IPS-15b (cell line): ENCODE data around the gene ZG16.
"Not testable (repeated sequence)": the region's sequence is repeated elsewhere in the genome, so short reads cannot be mapped to it uniquely, and the experiment has no call there.

Experiments
- H3K27me3 ChIP-seq: one replicate; pipeline ENCODE4 v1.6.1; 2013; ENCODE audit warnings: low read length; ENCODE audit not compliant: control insufficient read depth, insufficient read depth
- H3K36me3 ChIP-seq: one replicate; pipeline ENCODE4 v1.6.1; 2013; ENCODE audit warnings: low read length; ENCODE audit not compliant: control insufficient read depth, insufficient read depth
- H3K4me1 ChIP-seq: one replicate; pipeline ENCODE4 v1.6.1; 2013; ENCODE audit warnings: mild to moderate bottlenecking, low read length; ENCODE audit not compliant: control insufficient read depth, insufficient read depth
- H3K4me3 ChIP-seq: one replicate; pipeline ENCODE4 v1.5.1; 2013; ENCODE audit warnings: low read depth, low read length
- H3K9ac ChIP-seq: one replicate; pipeline ENCODE4 v1.6.1; 2013; ENCODE audit warnings: low read depth, mild to moderate bottlenecking, low read length
- H3K9me3 ChIP-seq: one replicate; pipeline ENCODE4 v1.6.1; 2013; ENCODE audit warnings: mild to moderate bottlenecking, low read length; ENCODE audit not compliant: control insufficient read depth, insufficient read depth

ZG16 gene

DNA sequence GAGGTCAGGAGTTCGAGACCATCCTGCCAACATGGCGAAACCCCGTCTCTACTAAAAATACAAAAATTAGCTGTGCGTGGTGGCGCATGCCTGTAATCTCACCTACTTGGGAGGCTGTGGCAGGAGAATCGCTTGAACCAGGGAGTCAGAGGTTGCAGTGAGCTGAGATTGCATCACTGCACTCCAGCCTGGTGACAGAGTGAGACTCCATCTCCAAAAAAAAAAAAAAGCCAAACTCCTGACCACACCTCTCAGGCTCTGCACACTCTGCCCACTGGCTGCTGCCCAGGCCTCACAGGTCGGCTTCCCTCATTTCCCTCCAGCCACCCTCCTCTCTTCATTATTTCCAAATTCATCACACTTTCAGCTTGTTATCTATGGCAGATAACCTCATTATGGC is 5.7 kb upstream of the ZG16 start:
- H3K36me3 ChIP-seq, H3K4me1 ChIP-seq, H3K9ac ChIP-seq, H3K9me3 ChIP-seq, H3K27me3 ChIP-seq, H3K4me3 ChIP-seq: not testable (repeated sequence)

DNA sequence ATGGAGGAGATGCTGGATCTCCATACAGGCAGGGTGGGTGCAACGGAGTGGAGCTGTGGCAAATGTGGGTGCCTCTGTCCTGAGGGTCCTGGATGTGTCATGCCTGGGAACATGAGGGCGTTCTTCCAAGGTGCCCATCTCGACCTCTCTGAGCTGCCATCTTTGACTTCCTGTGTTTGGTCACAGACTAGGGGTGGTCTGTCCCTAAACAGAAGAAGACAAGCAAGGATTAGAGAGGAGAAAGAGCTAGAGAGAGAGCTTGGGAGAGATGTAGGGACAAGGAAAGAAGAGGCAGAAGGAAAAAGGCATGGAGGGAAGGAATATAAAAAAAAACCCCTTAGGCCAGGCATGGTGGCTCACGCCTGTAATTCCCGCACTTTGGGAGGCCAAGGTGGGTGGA is 3.3 kb upstream of the ZG16 start:
- Histone ChIP-seq H3K4me1 (peaks cover 2% of the 10 kb centered on the region), H3K9ac (no peak overlapping the region), H3K27me3 (peaks cover 6% of the 10 kb centered on the region), H3K4me3 (no peak overlapping the region), H3K36me3 (no peaks in the 10 kb centered on the region), H3K9me3 (no peaks in the 10 kb centered on the region)

DNA sequence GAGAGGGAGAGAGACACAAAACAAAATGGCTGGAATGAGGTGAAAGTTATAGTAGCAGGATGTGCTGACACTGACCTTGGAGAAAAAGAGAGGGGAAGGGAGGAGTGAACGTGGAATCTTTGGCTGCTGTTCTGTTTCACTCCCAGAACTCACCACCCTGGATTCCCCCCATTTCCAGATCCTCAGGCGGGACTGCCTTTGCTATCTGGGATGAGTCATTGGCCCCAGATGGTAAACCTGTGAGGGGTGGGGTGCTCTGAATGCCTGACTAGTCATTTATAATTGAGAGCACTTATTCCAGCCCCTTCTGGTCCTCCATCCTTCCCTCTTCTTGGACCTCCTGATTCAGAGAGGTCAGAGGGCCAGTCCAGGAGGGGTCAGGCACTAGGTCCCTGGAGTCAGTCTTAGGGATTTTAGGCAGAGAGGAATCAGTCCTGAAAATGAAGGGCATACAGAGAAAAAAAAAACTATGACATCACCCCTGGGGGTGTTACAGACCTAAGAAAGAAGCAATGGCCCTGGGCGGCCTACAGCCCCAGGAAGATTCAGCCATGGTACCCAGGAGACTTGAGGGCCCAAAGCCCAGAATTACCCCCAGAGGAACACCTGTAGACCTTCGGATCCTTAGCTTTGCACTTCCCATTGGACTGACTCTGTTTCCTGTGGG is 2.2 kb upstream of the ZG16 start:
- peaks cover 2% of the 10 kb centered on the region for H3K4me1 ChIP-seq
- H3K9me3 ChIP-seq = no peaks in the 10 kb centered on the region
- H3K36me3 ChIP-seq = no peaks in the 10 kb centered on the region
- H3K4me3 ChIP-seq = no peak overlapping the region
- no peak overlapping the region for H3K9ac ChIP-seq
- peaks cover 8% of the 10 kb centered on the region for H3K27me3 ChIP-seq

DNA sequence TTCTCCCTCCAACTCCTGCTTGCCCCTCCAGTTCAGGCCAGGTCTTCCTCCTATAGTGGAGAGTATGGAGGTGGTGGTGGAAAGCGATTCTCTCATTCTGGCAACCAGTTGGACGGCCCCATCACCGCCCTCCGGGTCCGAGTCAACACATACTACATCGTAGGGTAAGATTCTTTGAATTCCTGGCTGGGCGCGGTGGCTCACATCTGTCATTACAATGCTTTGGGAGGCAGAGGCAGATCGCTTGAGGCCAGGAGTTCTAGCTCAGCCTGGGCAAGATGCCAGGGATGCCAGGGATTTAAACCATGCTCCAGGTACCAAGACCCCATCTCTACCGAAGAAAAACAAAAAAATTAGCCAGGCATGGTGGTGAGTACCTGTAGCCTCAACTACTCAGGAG is 1.4 kb downstream of the ZG16 start:
- peaks cover 2% of the 10 kb centered on the region for H3K4me1 ChIP-seq

DNA sequence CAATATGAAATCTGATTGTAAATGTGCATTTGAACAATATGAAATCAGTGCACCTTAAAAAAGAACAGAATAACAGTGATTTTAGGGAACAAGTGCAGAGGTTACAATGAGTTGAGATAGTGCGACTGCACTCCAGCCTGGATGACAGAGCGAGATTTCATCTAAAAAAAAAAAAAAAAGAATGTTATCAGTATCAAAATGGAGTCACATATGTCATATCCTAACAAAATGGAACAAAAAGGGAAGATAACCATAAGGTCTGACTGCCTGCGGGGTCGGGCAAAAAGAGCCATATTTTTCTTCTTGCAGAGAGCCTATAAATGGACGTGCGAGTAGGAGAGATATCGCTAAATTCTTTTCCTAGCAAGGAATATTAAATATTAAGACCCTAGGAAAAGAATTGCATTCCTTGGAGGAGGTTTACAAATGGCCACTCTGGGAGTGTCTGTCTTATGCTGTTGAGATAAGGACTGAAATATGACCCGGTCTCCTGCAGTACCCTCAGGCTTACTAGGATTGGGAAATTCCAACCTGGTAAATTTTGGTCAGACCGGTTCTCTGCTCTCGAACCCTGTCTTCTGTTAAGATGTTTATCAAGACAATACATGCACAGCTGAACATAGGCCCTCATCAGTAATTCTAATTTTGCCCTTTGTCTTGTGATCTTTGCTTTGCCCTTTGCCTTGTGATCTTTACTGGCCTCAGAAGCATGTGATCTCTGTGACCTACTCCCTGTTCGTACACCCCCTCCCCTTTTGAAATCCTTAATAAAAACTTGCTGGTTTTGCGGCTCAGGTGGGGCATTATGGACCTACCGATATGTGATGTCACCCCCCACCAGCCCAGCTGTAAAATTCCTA is 5.3 kb downstream of the ZG16 start:
- H3K4me1 ChIP-seq = not testable (repeated sequence)

More for the DNA sequence above, 1.4 kb downstream of the ZG16 start:
- Histone ChIP-seq H3K4me3 (no peak overlapping the region), H3K36me3 (no peaks in the 10 kb centered on the region), H3K27me3 (peaks cover 17% of the 10 kb centered on the region), H3K9me3 (no peaks in the 10 kb centered on the region), H3K9ac (no peak overlapping the region)

DNA sequence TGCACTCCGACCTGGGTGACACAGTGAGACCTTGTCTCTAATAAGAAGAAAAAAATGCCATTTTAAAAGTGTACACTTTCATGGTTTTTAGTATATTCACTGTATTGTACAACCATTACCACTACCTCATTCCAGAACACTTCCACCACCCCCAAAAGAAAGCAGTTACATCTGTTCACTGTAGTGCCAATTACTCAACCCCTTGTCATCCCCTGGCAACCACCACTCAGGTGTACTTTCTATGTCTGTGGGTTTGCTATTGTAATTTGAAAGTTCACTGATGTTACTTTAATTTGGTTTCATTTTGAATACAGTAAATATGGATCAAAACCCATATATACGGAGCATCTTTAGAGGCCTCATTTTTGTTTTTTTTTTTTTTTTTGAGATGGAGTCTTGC is 6.1 kb downstream of the ZG16 start:
- H3K36me3 ChIP-seq = no peaks in the 10 kb centered on the region

More for the DNA sequence above, 5.3 kb downstream of the ZG16 start:
- H3K9ac ChIP-seq, H3K36me3 ChIP-seq, H3K9me3 ChIP-seq, H3K4me3 ChIP-seq: not testable (repeated sequence)
- H3K27me3 ChIP-seq = peaks cover 20% of the 10 kb centered on the region

DNA sequence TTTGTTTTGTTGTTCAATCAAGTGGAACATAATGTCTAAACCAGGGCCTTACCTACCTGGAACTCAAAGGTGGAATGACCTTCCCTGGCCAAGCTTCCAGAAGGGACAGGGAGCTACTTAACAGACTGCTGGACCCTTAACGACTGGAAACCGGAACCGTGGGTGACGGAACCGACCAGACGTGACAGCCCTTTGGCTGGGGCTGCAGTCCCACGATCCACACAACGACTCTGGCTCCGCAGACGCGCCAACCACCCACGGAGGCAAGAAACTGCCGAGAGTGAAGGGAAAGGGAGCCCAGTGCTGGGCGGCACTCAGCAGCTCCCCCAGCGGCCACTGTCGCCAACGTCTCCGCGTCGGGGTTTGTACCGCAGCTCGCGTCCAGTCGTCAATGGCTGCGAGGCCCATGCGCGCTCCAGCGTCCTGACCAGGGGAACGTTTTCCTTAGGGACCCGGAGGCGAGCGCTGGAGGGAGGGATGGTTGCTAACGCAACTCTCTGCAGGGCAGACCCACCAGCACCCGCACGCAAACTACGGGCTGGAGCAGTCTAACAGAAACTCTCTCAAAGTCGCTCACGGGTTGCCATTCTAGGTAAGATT is 6.9 kb downstream of the ZG16 start:
- peaks cover 12% of the 10 kb centered on the region for H3K27me3 ChIP-seq
- H3K9ac ChIP-seq = no peak overlapping the region
- peaks cover 2% of the 10 kb centered on the region for H3K4me1 ChIP-seq
- no peaks in the 10 kb centered on the region for H3K36me3 ChIP-seq
- peak overlapping the region; percentile 64 for H3K4me3 ChIP-seq
- no peaks in the 10 kb centered on the region for H3K9me3 ChIP-seq

More for the DNA sequence above, 6.1 kb downstream of the ZG16 start:
- Histone ChIP-seq H3K4me1 (no peaks in the 10 kb centered on the region), H3K4me3 (no peak overlapping the region), H3K9ac (no peak overlapping the region), H3K9me3 (no peaks in the 10 kb centered on the region), H3K27me3 (peaks cover 15% of the 10 kb centered on the region)

DNA sequence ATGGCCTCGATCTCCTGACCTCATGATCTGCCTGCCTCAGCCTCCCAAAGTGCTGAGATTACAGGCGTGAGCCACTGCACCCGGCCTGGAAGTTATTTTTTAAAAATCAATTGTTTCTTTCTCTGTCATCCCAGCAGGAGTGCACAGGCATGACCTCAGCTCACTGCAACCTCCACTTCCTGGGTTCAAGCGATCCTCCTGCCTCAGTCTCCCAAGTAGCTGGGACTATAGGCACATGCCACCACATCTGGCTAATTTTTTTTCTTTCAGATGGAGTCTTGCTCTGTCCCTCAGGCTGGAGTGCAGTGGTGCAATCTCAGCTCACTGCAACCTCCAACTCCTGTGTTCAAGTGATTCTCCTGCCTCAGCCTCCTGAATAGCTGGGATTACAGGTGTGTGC is 9.1 kb downstream of the ZG16 start:
- H3K9ac ChIP-seq, H3K4me3 ChIP-seq, H3K36me3 ChIP-seq, H3K9me3 ChIP-seq, H3K27me3 ChIP-seq, H3K4me1 ChIP-seq: not testable (repeated sequence)

DNA sequence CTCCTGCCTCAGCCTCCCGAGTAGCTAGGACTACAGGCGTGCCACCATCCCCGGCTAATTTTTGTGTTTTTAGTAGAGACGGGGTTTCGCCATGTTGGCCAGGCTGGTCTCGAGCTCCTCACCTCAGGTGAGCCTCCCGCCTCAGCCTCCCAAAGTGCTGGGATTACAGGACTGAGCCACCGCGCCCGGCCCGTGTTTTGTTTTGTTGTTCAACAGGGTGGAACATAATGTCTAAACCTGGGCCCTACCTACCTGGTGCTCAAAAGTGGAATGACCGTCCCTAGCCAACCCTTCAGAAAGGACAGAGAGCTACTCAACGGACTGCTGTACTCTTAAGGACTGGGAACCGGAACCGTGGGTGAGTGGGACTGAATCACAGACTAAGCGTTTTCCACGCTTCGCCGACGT is 11.7 kb downstream of the ZG16 start:
- Histone ChIP-seq H3K27me3 (peaks cover 3% of the 10 kb centered on the region), H3K9ac (peak overlapping the region; percentile 99), H3K4me1 (peaks cover 11% of the 10 kb centered on the region), H3K4me3 (peak overlapping the region; percentile 94), H3K9me3 (no peaks in the 10 kb centered on the region), H3K36me3 (peaks cover 5% of the 10 kb centered on the region)

DNA sequence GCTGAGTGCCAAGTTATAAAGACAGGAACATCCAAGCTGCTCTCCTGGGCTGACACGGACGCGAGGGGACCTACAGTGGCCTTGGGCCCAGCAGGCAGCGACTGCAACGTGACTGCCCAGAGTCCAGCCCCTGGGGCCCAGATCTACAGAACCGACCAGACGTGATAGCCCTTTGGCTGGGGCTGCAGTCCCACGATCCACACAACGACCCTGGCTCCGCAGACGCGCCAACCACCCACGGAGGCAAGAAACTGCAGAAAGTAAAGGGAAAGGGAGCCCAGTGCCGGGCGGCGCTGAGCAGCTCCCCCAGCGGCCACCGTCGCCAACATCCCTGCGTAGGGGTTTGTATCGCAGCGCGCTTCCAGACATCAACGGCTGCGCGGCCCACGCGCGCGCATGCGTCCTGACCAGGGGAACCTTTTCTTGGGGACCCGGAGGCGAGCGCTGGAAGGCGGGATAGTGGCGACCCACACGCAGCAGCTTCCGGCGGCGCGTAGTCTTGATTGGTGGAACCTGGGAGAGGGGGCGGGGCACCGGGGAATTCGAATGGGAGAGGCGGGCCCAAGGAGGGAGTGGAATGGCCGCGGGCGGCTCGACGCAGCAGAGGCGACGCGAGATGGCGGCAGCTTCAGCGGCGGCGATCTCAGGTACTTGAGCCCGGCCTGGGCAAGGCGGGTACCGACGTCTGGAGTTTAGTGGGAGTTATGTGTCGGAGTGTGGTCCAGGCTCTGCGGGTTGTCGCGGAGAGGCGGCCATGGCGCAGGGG is 12.3 kb downstream of the ZG16 start, which contains the start of gene KIF22:
KIF22 (plus strand) TSS at position 569 of the 766 bp plus-strand sequence; CDS start at position 578, 9 bp downstream.
- H3K9me3 ChIP-seq = no peaks in the 10 kb centered on the region

More for the DNA sequence above, 12.3 kb downstream of the ZG16 start, which contains the start of gene KIF22:
- Histone ChIP-seq H3K27me3 (peaks cover 3% of the 10 kb centered on the region), H3K4me1 (peaks cover 11% of the 10 kb centered on the region), H3K4me3 (peak within 1 kb of the TSS; percentile 98), H3K9ac (peak within 1 kb of the TSS; percentile 99), H3K36me3 (peaks cover 5% of the 10 kb centered on the region)
